GM21447 (cell line): ENCODE measurements around the gene FOXP1.

Experiments used
- ATAC-seq: cut with Tn5 transposase; IDR thresholded peaks from one replicate; pipeline ENCODE4 v1.9.1; 2021; ENCODE audit not compliant: unreplicated experiment

Gene FOXP1

GRCh38 chr3:71488391-71488809, 95.1 kb downstream of the FOXP1 start:
- no peak for ATAC-seq

DNA sequence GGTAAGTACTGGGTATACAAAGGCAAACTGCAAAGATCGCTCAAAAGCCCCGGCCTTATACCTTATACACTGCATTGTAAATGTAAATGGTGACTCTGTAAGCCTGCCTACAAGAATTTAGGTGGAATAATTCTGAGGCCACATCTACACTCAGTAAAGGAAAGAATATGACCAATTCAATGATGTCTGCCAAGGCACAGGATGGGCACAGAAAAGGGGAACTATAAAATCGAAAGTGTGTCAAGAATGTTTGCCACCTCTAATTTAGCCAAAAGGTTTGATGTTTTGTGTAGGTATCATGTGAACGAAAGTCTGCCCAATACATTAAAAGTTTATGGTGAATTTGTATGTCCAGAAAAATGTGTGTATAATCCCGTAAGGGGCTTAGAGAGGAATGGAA, 96.1 kb downstream of the FOXP1 start:
- ATAC-seq = no peak

DNA sequence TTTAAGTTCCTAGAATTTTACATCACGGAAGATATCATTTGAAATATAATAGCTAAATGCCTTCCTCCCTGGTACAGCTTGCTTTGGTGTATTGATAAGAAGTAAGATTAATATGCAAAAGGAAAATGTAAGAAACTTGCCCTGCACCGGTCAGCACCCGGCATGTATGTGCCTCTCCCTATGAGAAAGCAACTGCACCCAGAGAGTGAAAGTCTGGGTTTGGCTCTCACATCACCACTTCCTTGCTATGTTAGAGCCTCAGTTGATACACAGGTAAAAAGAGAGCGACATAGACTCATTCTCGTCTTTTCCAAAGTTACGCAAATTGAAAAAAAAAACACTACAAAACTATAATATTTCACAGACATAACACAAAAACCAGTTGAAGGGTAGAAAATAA, 96.7 kb downstream of the FOXP1 start:
- no peak for ATAC-seq

GRCh38 chr3:71485896-71486295, 97.6 kb downstream of the FOXP1 start:
- ATAC-seq = no peak

DNA sequence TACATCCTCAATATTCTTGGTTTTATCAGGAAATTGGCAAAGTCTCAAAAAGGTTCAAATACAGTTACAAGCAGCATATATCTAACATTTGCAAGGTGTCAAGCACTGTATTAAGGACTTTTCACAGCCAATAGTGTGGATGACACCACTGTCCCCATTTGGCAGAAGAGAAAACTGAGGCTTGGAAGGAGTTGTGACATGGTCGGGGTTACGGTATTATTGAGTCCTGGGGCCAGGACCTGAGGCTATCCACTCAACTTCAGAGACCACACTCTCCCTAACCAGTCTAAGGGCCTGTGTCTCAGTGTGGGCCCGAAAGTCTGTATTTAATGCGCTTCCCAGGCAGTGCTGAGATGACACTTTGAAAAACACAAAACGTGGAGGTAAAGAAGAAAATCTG, 99.1 kb downstream of the FOXP1 start:
- no peak for ATAC-seq

DNA sequence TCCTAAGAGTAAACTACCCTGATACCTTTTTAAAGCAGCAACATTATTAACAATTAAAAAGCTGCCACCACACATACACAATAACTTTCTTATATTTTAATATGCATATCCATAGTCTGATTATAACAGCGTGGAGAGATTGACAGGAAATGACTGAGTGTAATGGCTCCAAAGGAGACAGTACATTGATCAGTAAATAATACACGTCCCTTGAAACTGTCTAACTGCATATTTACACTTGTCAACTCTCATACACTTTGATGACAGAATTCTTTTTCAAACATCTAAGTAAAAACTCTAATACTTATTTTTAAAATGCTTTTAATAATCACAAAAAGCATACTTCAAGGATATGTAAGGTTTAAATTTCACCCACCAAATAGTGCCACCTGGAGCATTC, 99.5 kb downstream of the FOXP1 start:
- no peak for ATAC-seq

GRCh38 chr3:71482771-71483170, 100.8 kb downstream of the FOXP1 start:
- no peak for ATAC-seq

DNA sequence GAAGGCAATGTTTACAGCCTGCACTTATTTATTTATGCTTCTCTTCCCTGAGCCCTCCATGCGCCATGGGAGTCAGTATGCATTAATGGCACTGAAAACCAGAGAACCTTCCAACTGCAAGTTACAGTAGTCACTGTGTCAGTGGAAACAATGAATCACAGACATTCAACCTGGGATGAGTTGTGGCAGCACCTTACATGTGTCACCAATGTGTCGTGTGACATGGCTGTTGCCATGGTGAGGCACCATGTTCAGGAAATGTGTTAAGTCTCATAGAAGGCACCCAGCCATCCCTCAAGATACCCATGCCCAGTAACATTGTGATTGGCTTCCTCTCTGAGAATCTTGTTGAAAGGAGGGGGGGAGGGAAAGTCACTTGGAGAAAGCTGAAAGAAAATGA, 105.0 kb downstream of the FOXP1 start:
- no peak for ATAC-seq

- ATAC-seq = no peak
Observed at GRCh38 chr3:71476950-71477349, 106.6 kb downstream of the FOXP1 start.

DNA sequence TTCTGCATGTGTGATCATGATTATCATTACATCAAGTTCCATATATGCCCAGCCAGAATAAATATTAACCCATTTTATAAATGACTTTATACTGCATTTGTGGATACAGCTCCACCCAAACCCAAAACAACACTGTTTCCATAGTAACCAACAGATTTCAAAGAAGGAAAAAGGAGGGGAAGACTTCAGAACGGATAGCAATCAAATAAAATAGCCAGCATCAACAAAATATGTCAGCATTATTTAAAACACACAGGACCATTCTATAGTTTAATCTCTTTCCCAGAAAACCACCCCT, 114.4 kb downstream of the FOXP1 start:
- ATAC-seq = no peak

- ATAC-seq = no peak
Observed at GRCh38 chr3:71468311-71469137, 115.0 kb downstream of the FOXP1 start.

DNA sequence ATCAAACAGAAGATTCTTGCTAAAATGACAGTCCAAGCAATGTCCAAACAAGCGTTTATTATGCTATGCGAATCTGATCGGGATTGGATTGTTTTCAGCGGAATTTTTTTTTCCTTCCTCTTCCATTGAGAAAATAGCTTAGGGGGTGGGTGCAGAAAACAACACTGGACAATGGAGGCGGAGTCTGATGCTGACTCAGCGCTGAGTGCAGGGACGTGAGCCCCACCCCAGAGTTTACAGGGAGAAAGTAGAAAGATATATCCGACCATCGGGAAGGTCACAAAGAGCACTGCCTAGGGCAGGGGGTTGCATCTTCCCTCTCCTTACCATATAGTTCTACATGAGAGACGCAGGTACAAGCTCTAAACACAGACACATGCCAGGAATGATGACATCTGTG, 117.0 kb downstream of the FOXP1 start:
- ATAC-seq = no peak

- ATAC-seq = no peak
Observed at GRCh38 chr3:71465371-71466036, 118.0 kb downstream of the FOXP1 start.

GRCh38 chr3:71464613-71465012, 118.9 kb downstream of the FOXP1 start:
- no peak for ATAC-seq

DNA sequence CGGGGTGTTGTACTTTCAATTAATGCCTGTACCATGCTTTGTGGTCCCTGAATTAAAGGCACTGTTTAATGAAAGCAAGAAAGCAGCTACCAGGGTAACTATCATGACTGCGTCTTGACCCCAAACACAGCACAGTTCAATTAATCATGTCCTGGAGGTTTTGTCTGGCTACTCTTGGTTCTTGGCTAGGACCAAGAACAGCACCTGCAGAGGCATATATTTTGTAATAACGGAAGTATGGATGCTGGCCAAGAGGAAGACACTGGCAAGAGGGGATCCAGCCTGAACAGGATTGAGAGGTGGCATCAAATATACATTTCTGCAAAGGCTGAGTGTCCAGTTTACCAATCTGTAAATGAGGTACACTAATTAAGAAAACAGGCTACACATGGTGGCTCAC, 119.9 kb downstream of the FOXP1 start:
- no peak for ATAC-seq

DNA sequence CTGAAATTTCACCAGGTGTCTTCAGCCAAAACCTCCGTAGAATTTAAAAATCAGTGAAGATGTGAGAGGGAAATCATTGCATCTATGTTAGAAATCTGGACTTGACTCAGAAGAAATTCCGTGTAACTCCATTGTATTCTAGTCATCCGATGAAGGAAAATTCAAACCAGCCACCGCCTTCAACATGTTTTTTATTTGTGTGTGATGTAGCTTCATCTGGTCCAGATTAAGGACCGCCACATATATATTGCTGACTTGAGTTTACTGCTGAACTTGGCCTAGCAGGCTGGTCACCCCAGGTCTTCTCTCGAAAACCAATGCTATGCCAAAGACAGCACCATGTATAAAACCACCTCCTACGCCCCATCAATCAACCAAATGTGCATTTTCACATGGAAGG, 120.9 kb downstream of the FOXP1 start:
- no peak for ATAC-seq

GRCh38 chr3:71461749-71462483, 121.6 kb downstream of the FOXP1 start:
- no peak for ATAC-seq

GRCh38 chr3:71461114-71461513, 122.4 kb downstream of the FOXP1 start:
- no peak for ATAC-seq

- no peak for ATAC-seq
Observed at GRCh38 chr3:71458895-71459294, 124.6 kb downstream of the FOXP1 start.

- no peak for ATAC-seq
Observed at GRCh38 chr3:71456826-71457225, 126.7 kb downstream of the FOXP1 start.

GRCh38 chr3:71456156-71456555, 127.4 kb downstream of the FOXP1 start:
- no peak for ATAC-seq
